T-cell (primary cell): ENCODE data around the gene RNF25. TPM values are rescaled to one million over a fixed set of nuclear protein-coding genes. Genes with fewer than 3 reads are reported as not detected.
A peak's percentile ranks its signal among the peaks of the same experiment; 100 is the strongest.

Source experiments
- ATAC-seq, 4 experiments: fragments of 200-7000 bp in 3 of 4; fragments of 150-1000 bp in 1 of 4; cut with Tn5 transposase; replicated peaks in 1 of 4; 1 replicate in 3 of 4; 2 replicates in 1 of 4; pipeline ENCODE4 v1.10.0; 2021; ENCODE audit warnings: moderate library complexity in 3 of 4, mild to moderate bottlenecking in 2 of 4, moderate number of reproducible peaks in 1 of 4
- CTCF ChIA-PET, 2 donors: fragments of 300-600 bp; sonication (Branson Sonifier 250); formaldehyde crosslinking; loops; one replicate each; lab custom pipeline; 2022; ENCODE audit warnings: antibody characterized with exemption in 2 of 2; lab: Charles Lee
- POLR2A ChIA-PET, 2 donors: fragments of 300-600 bp; sonication (Branson Sonifier 250); formaldehyde crosslinking; loops; one replicate each; lab custom pipeline; 2022; ENCODE audit warnings: antibody characterized with exemption in 2 of 2; lab: Charles Lee
- DNase-seq, 35 experiments: peaks; one replicate each; pipeline versions ENCODE4 v3.0.0 to v3.0.0-alpha.2; 2013 to 2023
- H3K27ac ChIP-seq: one replicate; pipeline ENCODE4 v1.5.1; 2013; ENCODE audit warnings: low read length
- H3K27me3 ChIP-seq, 2 experiments: replicated peaks in 1 of 2; 1 replicate in 1 of 2; 2 replicates in 1 of 2; pipeline versions ENCODE4 v1.6.1 to v1.7.0; 2013; ENCODE audit warnings: low read length in 1 of 2, mixed read lengths in 1 of 2; ENCODE audit not compliant: control insufficient read depth in 2 of 2, insufficient read depth in 2 of 2; ENCODE audit errors: extremely low read depth in 1 of 2
- H3K36me3 ChIP-seq, 2 donors: 1 replicate in 1 of 2; 2 replicates in 1 of 2; pipeline versions ENCODE4 v1.6.1 to v1.7.0; 2013; ENCODE audit warnings: low read length in 1 of 2; ENCODE audit not compliant: control insufficient read depth in 2 of 2, insufficient read depth in 1 of 2; ENCODE audit errors: extremely low read depth in 1 of 2
- H3K4me1 ChIP-seq, 2 experiments: 1 replicate in 1 of 2; 2 replicates in 1 of 2; pipeline versions ENCODE4 v1.6.1 to v1.7.0; 2013; ENCODE audit warnings: low read length in 2 of 2, mixed read lengths in 1 of 2; ENCODE audit not compliant: insufficient read depth in 2 of 2, control insufficient read depth in 1 of 2; ENCODE audit errors: extremely low read depth in 1 of 2
- H3K4me3 ChIP-seq, 2 donors: 1 replicate in 1 of 2; 2 replicates in 1 of 2; pipeline versions ENCODE4 v1.5.1 to v1.7.0; 2013; ENCODE audit warnings: mild to moderate bottlenecking in 2 of 2, low read length in 1 of 2, moderate library complexity in 1 of 2; ENCODE audit not compliant: control insufficient read depth in 1 of 2; ENCODE audit errors: extremely low read depth in 1 of 2
- H3K9me3 ChIP-seq: 2 replicates; pipeline ENCODE4 v1.7.0; 2013
- H3K27ac Mint-ChIP-seq, 2 donors: one replicate each; pipeline ENCODE4 v1.8.0; 2020 to 2021; ENCODE audit warnings: mild to moderate bottlenecking in 2 of 2, mixed read lengths in 2 of 2
- H3K27me3 Mint-ChIP-seq, 2 donors: one replicate each; pipeline ENCODE4 v1.8.0; 2021 to 2022; ENCODE audit warnings: mixed read lengths in 2 of 2
- H3K36me3 Mint-ChIP-seq: one replicate; pipeline ENCODE4 v1.8.0; 2021; ENCODE audit warnings: mixed read lengths
- H3K4me1 Mint-ChIP-seq, 3 donors: one replicate each; pipeline ENCODE4 v1.8.0; 2020 to 2022; ENCODE audit warnings: mixed read lengths in 3 of 3, mild to moderate bottlenecking in 1 of 3
- H3K4me3 Mint-ChIP-seq, 3 donors: one replicate each; pipeline ENCODE4 v1.8.0; 2020 to 2022; ENCODE audit warnings: mild to moderate bottlenecking in 3 of 3, mixed read lengths in 3 of 3, moderate library complexity in 3 of 3
- H3K9me3 Mint-ChIP-seq, 3 donors: one replicate each; pipeline ENCODE4 v1.8.0; 2020 to 2022; ENCODE audit warnings: mixed read lengths in 3 of 3
- WGBS: methylation state at CpG from one replicate; pipeline ENCODE4 v1.1.5; 2013; ENCODE audit warnings: missing lambda C conversion rate; ENCODE audit not compliant: insufficient coverage; 5-methylcytosine and 5-hydroxymethylcytosine counted together
- total RNA-seq, 35 experiments: library from RNA in 6 of 35; stranded (reverse) in 6 of 35; fragments of 120-200 nt in 1 of 35; gene quantifications; one replicate each; pipeline versions ENCODE4 v1.2.1 to v1.2.4 and lab custom pipeline; 2013 to 2026

The RNF25 gene, protein sequence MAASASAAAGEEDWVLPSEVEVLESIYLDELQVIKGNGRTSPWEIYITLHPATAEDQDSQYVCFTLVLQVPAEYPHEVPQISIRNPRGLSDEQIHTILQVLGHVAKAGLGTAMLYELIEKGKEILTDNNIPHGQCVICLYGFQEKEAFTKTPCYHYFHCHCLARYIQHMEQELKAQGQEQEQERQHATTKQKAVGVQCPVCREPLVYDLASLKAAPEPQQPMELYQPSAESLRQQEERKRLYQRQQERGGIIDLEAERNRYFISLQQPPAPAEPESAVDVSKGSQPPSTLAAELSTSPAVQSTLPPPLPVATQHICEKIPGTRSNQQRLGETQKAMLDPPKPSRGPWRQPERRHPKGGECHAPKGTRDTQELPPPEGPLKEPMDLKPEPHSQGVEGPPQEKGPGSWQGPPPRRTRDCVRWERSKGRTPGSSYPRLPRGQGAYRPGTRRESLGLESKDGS
- total RNA-seq, result 10 to 100 TPM; 15.6 to 33.1 (median 29.0) TPM
- total RNA-seq (2013), result 12.9 TPM
- 13.2 to 37.1 (median 24.4) reads per million in 29 experiments for total RNA-seq (lab: John Stamatoyannopoulos, UW)

DNA sequence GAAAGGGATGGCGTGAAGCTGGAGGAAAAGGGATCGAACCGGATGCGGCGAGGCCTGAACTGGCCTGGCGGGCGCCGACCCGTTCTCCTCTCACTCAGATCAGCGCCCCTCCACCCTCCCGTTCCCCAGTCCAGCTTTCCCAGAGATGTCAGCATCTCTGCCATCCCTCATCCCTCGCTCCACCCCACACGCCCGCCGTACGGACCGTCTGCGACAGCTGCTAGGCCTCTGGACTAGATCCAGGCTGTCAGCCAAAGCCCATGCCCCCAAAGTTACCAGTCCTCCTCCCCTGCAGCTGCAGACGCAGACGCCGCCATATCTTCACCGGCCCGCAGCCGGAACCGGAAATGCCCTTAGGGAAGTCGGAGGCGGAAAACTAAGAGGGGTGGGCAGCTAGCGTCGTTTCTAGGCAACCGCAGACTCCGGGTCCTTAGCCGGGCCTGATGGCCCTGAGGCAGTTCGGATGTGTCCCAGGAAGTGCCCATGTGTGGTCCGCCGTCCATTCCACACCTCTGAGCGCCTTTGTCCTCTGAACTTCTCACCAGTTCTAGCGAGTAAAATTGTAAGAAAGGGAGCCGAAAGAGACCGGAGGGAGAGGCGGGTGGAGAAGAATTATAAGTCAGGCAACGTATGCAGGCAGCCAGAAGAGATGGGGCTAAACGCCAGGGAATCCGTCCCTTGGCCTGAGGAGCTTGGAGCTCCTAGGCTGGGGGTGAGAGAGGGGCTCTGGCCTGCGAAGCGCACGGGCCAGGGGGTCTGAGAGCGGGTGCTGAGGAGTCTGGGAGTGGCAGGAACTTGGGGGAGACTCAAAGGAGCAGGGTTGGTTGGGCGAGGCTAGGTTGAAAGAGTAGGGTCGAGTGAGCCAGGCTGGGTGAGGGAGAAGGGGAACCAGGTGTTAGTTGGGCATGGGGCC lies at the start of gene RNF25, which contains the start of gene STK36:
RNF25 (minus strand) TSS at position 349 of the 913 bp plus-strand sequence; CDS start at position 317, 32 bp downstream.
STK36 (plus strand) TSS at position 433 of the 913 bp plus-strand sequence. CDS start 744 bp downstream, outside the sequence.
- ATAC-seq, result peak; percentile 94 to 97 (median 96)
- ChIA-PET POLR2A (interaction anchor here (0.5 to 1.5 kb wide), 4 partner anchors 12 to 410 kb away, joined by 3 to 10 read pairs (median 3); partner anchors contain the start of genes BCS1L (in 1 of the 2) and ZNF142 (in 1 of the 2)), CTCF (interaction anchor here (0.7 to 2.5 kb wide), 7 partner anchors 12 to 414 kb away, joined by 3 to 16 read pairs (median 3); partner anchors contain the start of genes BCS1L (in 1 of the 2), TTLL4 (in 1 of the 2) and ZNF142 (in 1 of the 2))
- H3K9me3 ChIP-seq, result no peaks in the 10 kb centered on the region
- 1% methylated on average over 46 of the region's 49 CpGs for WGBS
- Mint-ChIP-seq H3K4me3 (peak within 1 kb of the TSS; percentile 97 to 100 (median 99)), H3K9me3 (no peaks in the 10 kb centered on the region), H3K36me3 (peaks cover 17% of the 10 kb centered on the region), H3K27ac (peak within 1 kb of the TSS; percentile 96 to 98), H3K4me1 (peaks cover 23 to 31% (median 27%) of the 10 kb centered on the region in 3 donors), H3K27me3 (no peaks in the 10 kb centered on the region)
- peak; percentile 57 to 87 (median 77) for DNase-seq
- peak within 1 kb of the TSS; percentile 67 for H3K27ac ChIP-seq
- H3K4me3 ChIP-seq, result peak within 1 kb of the TSS; percentile 86 to 93
- peaks cover 0 to 24% of the 10 kb centered on the region in 2 donors for H3K36me3 ChIP-seq
- H3K4me1 ChIP-seq, result peaks cover 5 to 17% of the 10 kb centered on the region in 2 experiments
- H3K27me3 ChIP-seq, result no peaks in the 10 kb centered on the region

DNA sequence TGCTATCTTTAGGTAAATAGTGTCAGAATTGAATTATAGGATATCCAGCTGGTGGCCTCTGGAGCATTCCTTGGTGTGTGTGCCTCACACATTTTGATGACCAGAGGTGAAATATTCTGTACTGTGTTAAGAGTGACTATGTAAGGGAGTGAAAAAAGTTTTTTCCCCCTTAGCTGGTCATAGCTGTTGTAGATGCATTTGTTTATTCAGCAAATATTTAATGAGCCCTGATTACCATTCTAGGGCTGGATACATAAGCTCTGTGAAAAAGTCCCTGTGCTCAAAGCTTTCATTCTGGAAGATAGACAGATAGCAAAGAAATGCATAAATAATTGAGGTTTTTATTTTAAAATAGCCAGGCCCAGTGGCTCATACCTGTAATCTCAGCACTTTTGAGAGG lies 49.7 kb upstream of the RNF25 start:
- no peak overlapping the region for H3K27ac Mint-ChIP-seq
- Histone ChIP-seq H3K36me3 (peaks cover 0 to 8% of the 10 kb centered on the region in 2 donors), H3K4me3 (no peak overlapping the region), H3K4me1 (no peaks in the 10 kb centered on the region), H3K9me3 (peaks cover 2% of the 10 kb centered on the region), H3K27me3 (no peaks in the 10 kb centered on the region), H3K27ac (no peak overlapping the region)
- peaks cover 21% of the 10 kb centered on the region for H3K36me3 Mint-ChIP-seq
- H3K4me1 Mint-ChIP-seq, result peaks cover 19 to 33% (median 23%) of the 10 kb centered on the region in 3 donors
- peaks cover 3 to 9% (median 6%) of the 10 kb centered on the region in 3 donors for H3K9me3 Mint-ChIP-seq
- DNase-seq (no peak), ATAC-seq (no peak)
- ChIA-PET CTCF (interaction anchor here in 1 of 2 donors (0.6 to 1.6 kb wide), 3 partner anchors 11 to 420 kb away, joined by 3 to 6 read pairs (median 5); partner anchors contain the start of genes BCS1L, TTLL4 and ZNF142), POLR2A (no interaction called here)
- H3K27me3 Mint-ChIP-seq, result no peaks in the 10 kb centered on the region
- H3K4me3 Mint-ChIP-seq, result no peak overlapping the region

DNA sequence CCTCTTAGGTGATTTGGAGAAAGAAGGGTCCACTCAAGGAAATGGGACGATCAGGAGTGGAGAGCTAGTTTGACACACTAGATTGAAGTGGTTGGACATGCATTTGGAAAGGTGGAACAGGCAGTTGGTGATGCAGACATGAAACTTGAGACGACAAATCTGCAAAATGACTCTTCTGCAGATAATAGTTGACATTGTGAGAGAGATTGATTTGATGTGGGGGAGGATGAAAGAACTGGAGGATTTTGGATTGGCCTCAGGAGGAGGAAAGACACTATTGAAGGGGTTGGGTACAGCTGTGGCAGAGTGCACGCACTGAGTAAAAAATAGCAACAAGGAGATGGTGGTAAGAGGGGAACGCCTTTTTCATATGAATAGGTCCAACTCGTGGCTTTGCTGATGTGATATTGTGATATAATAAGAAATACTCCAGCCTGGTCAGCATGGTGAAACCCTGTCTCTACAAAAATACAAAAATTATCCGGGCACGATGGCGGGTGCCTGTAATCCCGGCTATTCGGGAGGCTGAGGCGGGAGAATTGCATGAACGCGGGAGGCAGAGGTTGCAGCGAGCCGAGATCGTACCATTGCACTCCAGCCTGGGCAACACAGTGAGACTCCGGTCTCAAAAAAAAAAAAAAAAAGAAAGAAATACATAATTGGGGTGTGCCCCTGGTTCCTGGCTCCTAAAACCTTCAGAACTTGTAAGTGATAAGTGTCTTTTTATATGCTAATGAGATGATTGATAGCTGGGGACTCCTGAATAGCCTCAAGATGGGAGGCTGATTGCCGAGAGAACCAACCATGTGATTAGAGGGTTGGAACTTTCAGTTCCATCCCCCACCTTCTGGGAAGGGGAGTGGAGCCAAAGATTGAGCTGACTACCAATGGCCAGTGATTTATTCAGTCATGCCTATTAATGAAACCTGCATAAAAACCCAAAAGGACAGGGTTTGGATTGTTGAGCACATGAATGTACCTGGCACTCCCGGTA lies 48.5 kb upstream of the RNF25 start:
- no peak for DNase-seq
- peaks cover 18% of the 10 kb centered on the region for H3K36me3 Mint-ChIP-seq
- ATAC-seq, result no peak
- peaks cover 2% of the 10 kb centered on the region for H3K9me3 ChIP-seq
- WGBS, result 91% methylated on average over 15 of the region's 19 CpGs
- no peak overlapping the region for H3K27ac ChIP-seq
- peaks cover 0 to 8% of the 10 kb centered on the region in 2 donors for H3K36me3 ChIP-seq
- no peak overlapping the region for H3K27ac Mint-ChIP-seq
- H3K27me3 Mint-ChIP-seq, result no peaks in the 10 kb centered on the region
- peaks cover 19 to 33% (median 23%) of the 10 kb centered on the region in 3 donors for H3K4me1 Mint-ChIP-seq
- POLR2A ChIA-PET, result no interaction called here
- H3K27me3 ChIP-seq, result no peaks in the 10 kb centered on the region
- peaks cover 0 to 4% (median 3%) of the 10 kb centered on the region in 3 donors for H3K9me3 Mint-ChIP-seq
- H3K4me3 ChIP-seq, result no peak overlapping the region
- CTCF ChIA-PET, result interaction anchor here (0.6 to 0.7 kb wide), 3 partner anchors 38 to 151 kb away, joined by 4 to 6 read pairs (median 6); no protein-coding TSS in a partner anchor
- no peaks in the 10 kb centered on the region for H3K4me1 ChIP-seq
- H3K4me3 Mint-ChIP-seq, result no peak overlapping the region

DNA sequence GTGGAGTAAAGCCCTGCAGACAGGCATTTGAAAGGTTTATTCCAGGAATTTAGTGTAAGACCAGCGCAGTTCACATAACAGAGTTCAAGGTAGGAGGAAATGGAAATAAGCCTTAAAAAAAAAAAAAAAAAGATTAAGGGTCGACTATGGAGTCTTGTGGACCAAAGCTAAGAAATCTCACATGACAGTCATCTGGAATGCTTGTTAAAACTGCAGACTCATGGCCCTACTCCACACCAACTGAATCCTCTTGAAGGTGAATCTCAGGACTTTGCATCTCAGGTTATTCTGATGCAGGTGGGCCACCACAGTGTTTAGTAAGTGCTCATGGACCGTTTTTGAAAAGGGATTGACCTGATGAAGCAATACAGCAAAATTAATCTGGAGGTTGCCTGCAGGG lies 47.7 kb upstream of the RNF25 start:
- Histone ChIP-seq H3K9me3 (no peaks in the 10 kb centered on the region), H3K4me3 (no peak overlapping the region), H3K27ac (no peak overlapping the region), H3K36me3 (peaks cover 0 to 8% of the 10 kb centered on the region in 2 donors), H3K4me1 (no peaks in the 10 kb centered on the region), H3K27me3 (no peaks in the 10 kb centered on the region)
- Mint-ChIP-seq H3K9me3 (peaks cover 0 to 2% (median 2%) of the 10 kb centered on the region in 3 donors), H3K27me3 (no peaks in the 10 kb centered on the region), H3K4me1 (peaks cover 19 to 31% (median 23%) of the 10 kb centered on the region in 3 donors), H3K27ac (no peak overlapping the region), H3K4me3 (no peak overlapping the region), H3K36me3 (peaks cover 18% of the 10 kb centered on the region)
- DNase-seq (no peak), ATAC-seq (no peak)
- ChIA-PET CTCF (no interaction called here), POLR2A (no interaction called here)
- 88% methylated on average over 1 of the region's 3 CpGs for WGBS

DNA sequence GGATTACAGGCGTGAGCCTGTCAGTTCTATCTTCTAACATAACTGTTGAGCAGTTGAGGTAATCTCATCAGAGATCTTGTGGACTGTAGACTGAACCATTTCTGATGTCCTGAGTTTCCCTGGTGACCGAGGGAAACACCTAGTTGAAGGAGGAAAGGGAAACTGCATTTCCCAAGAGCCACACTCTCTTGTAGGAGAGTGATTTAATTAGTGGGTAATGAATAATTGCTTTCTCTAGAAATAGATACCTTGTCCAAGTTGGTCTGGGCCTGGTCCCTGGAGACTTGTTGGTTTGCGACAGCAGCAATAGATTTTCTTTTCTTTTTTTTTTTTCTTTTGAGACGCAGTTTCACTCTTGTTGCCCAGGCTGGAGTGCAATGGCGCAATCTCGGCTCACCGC lies 46.3 kb upstream of the RNF25 start:
- no peaks in the 10 kb centered on the region for H3K27me3 ChIP-seq
- no peak overlapping the region for H3K27ac Mint-ChIP-seq
- H3K9me3 ChIP-seq, result no peaks in the 10 kb centered on the region
- DNase-seq (no peak), ATAC-seq (no peak)
- H3K9me3 Mint-ChIP-seq, result no peaks in the 10 kb centered on the region
- H3K36me3 Mint-ChIP-seq, result peaks cover 18% of the 10 kb centered on the region
- 94% methylated on average over 3 of the region's 7 CpGs for WGBS
- H3K27ac ChIP-seq, result no peak overlapping the region
- H3K4me1 ChIP-seq, result no peaks in the 10 kb centered on the region
- ChIA-PET POLR2A (no interaction called here), CTCF (no interaction called here)
- peaks cover 18 to 30% (median 20%) of the 10 kb centered on the region in 3 donors for H3K4me1 Mint-ChIP-seq
- peaks cover 0 to 8% of the 10 kb centered on the region in 2 donors for H3K36me3 ChIP-seq
- H3K4me3 Mint-ChIP-seq, result no peak overlapping the region
- H3K27me3 Mint-ChIP-seq, result no peaks in the 10 kb centered on the region
- no peak overlapping the region for H3K4me3 ChIP-seq
